Stimulated activated CD4-positive, alpha-beta T cell treated with anti-CD3 and anti-CD28 coated beads, Interleukin-15, amount 100 ng/mL, for 1 hour (primary cell): Measurements from ENCODE around the gene ZNF652.
A peak's percentile ranks its signal among the peaks of the same experiment; 100 is the strongest.
"Not testable (repeated sequence)": the region's sequence is repeated elsewhere in the genome, so short reads cannot be mapped to it uniquely, and the experiment has no call there.

Experiments used
- DNase-seq, 2 donors: peaks; one replicate each; pipeline ENCODE4 v3.0.0-alpha.2; 2020; ENCODE audit warnings: low read depth in 1 of 2, low spot score in 1 of 2

The ZNF652 gene

DNA sequence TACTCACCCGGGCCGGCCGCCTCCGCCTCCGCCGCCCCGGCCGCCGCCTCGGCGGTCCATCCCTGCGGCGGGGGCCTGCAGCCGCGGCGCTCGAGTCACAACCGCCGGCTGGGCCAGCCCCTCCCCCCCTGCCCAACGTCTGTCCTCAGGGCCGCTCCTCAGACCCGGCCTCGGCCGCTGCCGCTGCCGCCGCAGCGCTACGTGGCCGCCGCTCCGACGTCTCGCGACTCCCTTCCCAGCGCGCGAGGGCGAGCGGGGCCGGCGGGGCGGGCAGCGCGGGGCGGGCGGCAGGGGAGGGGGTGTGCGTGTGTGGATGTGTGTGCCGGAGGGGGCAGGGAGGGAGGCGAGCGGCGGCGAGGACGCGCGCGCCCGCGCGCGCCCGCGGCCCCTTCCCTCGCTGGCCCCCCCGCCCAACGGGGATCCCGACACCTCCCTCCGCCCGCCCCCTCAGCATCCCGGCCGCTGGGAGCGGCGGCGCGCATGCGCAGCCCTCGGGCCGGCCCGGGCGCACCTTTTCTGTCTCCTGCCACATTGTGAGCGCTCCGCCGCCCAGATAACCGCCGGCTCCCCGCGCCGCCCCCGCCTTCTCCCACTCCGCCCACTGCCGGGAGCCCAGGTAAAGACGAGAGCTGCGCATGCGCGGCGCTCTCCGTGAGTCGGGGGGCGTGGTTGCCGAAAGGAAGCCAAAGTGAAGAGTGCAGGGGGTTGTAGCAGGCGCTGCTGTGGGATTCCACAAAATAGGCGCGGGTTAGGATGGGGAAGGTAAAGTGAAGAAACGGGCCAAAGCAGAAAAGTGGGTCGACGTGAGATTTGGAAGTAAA, at the start of gene ZNF652:
TSS of gene ZNF652 (minus strand) at position 349 of the 821 bp plus-strand sequence. CDS start 44,525 bp downstream, outside the sequence.
- peak; percentile 79 to 95 for DNase-seq

DNA sequence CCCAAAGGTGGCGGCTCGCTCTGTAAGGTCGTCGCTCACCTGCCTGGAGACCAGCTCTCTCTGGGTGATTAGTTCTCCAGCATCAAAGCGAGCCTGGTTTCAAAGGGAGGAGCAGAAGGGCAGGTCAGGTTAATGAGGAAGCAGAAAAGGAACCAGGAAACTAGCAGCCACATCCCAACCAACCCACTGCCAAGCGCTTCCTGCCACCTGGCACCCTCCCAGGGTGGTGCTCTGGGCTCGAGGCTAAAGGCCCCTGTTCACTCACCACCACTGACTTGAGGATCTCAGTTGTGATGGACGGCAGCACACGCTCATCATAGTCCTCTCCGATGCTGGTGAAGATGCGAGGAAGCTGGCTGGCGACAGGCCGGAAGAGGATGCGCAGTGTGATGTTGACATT, 47.0 kb upstream of the ZNF652 start:
- DNase-seq: no peak

DNA sequence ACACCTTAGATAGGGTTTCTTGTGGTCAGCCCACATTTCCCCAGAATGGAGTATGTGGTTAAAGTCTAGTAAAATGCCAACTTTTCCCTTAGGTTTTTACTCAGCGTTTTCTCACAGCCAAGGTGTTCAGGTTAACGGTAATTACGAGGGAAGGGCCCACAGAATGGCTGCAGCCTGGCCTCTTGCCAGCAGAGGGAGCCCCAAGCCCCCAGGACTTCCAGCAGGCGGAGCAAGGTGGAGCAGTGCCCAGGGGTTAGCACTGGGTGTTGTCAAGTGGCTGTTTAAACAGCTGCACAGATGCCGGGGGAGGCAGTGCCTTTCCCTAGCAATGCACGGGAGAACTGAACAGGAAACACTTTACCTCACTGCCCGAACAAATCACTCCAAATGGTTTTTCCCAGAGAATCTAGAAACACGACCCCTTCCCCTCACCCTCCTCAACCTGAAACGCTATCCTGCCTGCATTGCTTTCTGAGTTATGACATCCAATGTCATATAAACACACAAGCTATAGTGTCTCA, 46.0 kb upstream of the ZNF652 start:
- DNase-seq: peak; percentile 65 to 79

DNA sequence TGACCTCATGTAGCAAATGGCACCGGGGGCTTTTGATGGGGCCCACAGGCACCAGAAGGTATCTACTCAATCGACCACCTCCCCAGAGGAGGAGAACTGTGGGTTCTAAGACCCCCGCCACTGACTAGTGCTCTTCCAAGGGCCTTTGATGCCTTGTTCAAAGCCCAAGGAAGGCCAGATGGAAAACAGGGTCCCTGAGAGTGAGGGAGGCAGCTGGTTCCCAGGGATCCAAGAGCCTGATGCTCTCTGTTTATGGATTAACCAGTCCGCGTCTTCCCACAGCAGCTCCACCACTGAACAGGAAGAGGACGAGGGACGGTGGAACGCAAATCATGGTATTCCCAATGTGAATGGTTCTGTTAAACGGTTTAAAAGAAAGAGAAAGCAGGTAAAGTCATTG, 45.0 kb upstream of the ZNF652 start:
- no peak for DNase-seq

DNA sequence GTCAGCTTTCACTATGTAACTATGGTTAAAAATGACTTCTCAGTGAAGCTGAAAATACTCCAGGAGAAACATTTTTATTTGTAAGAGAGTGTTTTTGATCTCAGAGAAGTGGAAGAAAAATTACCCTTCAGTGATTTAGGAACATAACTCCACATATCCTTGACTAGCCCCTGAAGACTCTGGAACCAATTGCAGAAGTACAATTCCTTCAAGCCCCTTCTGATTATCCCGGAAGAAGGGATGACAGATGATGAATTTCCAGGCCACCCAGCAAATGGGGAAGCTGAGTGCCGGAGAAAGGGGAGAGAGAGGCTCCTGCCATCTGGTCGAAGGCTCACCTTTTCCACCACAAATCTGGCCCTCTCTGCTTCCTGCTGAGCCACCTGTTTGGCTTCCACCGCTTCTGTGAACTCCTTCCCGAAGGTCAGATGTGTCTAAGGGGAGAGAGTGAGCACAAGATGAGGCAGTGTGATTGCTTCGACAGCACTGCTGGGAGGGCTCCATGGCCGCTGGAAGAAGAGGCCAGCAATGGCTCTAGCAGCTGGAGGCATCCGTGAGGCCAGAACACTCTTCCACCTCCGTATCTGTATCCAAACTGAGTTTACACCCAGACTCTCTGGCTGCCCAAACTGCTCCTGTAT, 44.5 kb upstream of the ZNF652 start:
- DNase-seq: no peak

DNA sequence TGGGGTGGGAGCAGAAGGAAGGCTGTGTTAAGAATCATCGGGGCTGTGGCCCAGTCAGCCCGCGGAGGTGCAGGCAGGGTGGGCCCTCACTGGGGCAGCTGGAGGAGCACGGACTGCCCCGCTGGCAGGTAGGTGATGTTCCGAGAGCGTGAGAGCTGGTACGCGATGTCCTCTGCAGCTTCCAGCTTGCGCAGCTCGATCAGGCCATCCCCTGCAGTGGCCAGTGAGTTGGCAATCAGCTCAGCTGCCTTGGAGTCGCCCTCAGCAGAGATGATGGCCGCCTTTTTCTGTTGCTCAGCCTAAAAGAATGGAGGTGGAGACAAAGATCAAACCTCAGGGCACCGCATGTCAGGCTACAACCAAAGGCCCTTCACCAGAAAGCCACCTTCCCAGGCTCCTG, 42.9 kb upstream of the ZNF652 start:
- DNase-seq: no peak

DNA sequence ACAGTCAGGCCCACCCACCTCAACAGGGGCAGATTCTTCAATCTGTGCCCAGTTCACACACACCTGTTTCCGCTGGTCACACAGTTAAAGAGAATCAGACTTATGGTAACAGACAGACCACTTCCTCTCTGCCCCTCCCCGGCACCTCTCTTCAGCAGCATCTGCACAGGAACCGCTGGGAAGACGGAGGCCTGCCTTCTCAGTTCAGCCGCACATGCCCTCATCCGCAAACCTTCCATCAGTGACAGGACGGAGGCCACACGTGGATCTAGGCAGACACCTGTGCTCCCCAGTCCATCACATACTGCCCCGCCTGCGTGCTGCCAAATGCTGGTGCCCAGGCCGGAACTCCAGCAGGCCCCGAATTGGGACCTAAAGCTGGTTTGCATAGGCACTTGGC, 42.3 kb upstream of the ZNF652 start:
- DNase-seq: no peak

DNA sequence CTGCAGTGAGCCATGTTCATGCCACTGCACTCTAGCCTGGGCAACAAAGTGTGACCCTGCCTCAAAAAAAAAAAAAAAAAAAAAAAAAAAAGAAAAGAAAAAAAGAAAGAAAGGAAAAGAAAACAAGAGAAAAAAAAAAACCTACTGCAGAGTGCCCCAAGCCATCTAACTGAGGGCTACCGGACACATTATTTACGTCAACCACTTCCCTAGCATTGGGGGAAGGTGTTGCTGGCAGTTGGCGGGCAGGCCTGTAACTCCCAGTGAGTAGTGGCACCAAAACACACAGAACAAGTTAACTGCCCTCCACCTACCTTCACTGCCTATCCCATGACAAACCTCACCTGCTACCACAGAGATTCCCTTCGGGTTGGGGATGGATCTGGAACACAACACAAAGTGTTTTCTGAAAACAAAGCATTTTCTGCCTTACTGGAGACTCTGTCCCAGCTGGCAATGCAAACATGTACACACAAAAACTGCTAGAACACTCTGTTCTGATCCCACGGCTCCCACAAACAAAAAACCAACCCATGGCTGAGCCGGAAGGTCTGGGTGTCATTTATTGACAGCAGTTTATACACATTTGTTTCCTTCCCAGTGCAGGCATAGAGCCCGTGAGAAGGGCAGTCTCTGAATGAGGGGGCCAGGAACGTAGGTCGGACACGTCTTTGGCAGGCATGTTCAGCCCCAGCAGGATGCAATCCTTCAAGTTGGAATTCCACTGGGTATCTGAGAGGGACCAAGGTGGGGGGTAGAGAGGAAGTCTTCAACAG, 41.7 kb upstream of the ZNF652 start:
- DNase-seq: no peak

DNA sequence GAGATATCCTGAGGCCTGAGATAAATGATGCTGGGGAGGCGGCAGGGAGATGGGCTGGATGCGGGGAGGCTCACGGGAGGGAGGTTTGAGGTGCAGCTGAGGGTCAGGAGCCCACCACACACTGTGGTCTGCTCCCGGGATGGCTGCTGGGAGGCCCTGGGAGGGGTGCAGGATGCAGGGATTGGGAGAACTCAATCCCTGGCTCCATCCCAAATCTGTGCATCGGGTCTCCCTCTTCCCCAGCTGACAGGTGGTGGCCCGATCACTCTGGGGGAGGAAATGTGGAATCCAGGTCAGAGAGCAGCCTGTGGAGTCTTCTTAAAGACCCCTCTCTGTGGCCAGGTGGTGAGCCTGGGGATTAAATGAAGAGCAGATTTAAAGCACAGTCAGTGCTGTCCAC, 40.7 kb upstream of the ZNF652 start:
- DNase-seq: no peak

DNA sequence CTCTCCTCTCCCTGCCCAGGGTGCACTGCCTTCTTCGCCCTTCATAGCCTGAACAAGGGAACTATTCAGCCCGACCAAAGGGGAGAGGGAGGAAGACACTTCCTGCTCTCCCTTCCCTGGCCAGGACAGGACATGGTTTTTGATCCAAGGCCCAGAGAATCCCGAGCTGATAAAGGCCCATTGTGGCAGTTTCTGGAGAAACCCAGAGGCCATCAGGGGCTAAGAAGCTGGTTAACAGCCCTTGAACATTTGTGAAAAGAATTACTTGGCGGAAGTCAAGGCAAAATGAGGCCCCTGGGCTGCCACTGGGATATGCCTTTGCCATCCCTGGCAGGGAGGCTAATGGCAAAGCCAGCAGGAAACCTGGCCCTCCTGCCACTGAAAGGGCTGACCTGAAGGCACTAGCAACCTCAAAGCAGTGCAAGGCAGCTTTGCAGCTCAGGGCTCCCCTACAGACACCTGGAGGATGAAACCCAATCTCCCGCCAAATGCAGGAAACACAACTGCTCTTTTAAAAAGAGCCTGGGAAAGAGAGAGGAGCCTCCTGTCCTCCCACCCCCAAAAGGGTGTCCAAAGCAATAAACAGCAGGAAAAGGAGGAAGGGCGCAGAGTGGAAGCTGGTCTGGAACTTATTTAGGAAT, 40.0 kb upstream of the ZNF652 start:
- no peak for DNase-seq

DNA sequence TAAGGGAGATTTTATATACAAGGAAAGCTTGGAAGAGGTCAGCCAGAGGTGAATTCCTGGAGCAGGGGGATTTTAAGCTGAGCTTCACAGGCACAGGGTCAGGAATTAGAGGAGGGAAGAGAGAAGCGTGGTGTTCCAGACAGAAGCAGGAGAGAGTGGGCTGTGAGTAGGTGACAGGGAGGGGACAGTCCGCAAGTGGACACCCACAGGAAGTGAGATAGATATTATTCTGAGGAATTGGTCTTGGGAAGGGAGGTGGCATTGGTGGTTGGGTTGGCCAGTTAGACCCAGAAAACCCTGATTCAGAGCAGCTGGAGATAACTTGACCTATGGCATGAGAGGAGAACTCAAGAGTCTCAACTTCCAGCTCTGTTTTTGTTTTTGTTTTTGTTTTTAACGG, 37.9 kb upstream of the ZNF652 start:
- DNase-seq: no peak

DNA sequence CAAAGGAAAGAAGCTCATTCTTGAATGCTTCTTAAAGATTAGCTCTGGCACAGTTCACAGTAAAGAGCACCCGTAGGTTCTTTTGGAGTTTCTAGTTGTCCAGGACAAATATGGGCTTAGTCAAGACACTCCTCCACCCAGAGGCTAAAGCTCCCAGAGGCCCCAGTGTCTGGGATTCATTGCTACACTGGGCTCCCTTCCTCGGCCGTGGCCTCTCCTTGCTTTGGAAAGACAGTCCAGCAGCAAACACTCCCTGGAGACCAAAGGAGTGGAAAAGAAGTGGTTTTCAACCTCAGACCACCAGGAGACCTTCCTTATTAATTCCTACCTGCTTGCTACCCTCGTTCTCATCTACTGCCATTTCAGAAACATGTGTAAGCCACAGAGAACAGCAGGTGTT, 35.5 kb upstream of the ZNF652 start:
- no peak for DNase-seq

DNA sequence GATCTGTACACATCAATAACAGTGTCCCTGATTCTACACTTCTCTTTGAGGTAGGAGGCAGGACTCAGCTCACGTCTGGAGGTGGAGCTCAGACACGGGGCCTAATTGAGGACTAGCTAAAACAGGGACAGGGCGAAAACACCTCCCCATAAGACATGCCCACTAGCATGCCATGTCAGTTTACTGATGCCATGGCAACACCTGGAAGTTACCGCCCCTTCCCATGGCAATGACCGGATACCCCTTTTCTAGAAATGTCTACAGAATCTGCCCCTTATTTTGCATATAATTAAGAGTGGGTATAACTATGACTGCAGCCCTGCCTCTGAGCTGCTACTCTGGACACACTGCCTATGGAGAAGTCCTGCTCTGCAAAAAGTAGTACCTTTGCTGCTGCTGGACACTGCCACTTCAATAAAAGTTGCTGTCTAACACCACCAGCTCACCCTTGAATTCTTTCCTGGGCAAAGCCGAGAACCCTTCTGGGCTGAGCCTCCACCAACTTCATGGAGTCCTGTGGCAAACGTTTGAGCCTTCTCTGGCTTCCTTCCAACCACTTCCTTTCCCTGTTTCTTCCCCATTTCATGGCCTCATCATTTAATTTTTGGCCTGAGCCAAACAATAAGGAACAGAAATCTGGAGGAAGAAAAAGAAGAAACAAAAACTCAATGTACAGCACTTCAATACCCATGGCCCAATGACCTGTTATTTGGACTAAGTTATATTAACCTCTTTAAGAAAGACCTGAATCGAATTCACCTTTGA, 31.6 kb upstream of the ZNF652 start:
- DNase-seq: no peak

DNA sequence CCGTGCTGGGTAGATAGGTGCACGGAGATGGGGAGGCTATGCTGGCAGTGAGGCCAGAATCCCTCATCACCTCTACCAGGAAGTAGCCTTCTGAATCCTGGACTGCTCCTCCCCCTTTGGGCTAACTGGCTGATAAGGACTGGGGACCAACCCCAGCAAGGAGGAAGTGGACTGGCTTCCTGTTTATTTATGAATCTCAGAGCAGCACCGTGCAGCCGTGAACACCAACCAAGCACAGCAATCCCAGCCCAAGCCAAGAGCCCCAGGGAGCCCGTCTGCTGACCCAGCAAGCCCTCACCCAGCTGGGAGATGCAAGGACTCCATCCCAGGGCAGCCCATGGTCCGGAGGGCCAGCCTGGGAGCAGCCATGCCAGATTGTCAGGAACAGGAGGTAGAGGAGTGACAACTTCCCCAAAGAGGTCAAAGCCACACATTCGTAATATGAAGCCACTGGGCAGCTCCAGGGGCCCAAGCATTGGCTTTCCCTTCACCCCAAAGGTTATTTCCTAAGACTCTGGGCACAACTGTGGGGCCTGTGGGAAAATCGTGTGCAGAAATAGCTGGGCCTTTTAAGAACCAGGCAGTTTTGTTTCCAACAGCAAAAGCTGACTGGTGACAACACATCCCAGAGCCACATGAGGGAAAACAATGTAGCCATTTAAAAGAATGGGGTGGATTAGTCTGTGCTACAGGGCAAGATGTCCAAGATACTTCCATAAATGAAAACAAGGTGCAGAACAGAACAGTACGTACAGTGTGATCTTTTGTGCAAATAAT, 28.7 kb upstream of the ZNF652 start:
- DNase-seq: no peak

DNA sequence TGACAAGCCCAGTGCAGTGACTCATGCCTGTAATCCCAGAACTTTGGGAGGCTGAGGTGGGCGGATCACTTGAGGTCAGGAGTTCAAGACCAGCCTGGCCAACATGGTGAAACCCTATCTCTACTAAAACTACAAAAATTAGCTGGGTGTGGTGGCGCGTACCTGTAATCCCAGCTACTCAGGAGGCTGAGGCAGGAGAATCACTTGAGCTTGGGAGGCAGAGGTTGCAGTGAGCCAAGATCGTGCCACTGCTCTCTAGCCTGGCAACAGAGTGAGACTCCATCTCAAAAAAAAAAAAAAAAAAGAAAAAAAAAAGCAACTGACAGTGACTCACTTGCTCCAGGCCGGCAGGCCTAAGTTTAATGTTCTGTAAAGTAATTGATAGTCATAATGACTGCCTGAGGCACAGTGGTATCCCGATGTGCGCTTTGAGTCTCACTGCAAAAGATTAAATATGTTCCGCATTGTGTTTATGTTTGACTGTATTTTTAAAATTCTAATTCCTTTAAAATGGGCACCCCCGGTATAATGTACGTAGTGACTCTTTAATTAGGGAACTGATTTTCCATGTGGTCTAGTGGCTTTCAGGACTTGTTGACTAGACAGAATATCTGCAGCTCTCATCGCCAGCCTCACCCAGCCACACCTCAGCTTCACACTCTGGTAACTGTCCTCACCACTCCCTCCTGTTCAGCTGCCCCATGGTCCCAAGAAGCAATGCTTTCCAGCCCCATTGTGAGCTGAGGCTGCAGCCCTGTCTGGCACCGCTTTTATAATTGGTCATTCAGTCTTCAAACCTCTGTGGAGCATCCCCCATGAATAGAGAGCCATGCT, 27.7 kb upstream of the ZNF652 start:
- not testable (repeated sequence) for DNase-seq

DNA sequence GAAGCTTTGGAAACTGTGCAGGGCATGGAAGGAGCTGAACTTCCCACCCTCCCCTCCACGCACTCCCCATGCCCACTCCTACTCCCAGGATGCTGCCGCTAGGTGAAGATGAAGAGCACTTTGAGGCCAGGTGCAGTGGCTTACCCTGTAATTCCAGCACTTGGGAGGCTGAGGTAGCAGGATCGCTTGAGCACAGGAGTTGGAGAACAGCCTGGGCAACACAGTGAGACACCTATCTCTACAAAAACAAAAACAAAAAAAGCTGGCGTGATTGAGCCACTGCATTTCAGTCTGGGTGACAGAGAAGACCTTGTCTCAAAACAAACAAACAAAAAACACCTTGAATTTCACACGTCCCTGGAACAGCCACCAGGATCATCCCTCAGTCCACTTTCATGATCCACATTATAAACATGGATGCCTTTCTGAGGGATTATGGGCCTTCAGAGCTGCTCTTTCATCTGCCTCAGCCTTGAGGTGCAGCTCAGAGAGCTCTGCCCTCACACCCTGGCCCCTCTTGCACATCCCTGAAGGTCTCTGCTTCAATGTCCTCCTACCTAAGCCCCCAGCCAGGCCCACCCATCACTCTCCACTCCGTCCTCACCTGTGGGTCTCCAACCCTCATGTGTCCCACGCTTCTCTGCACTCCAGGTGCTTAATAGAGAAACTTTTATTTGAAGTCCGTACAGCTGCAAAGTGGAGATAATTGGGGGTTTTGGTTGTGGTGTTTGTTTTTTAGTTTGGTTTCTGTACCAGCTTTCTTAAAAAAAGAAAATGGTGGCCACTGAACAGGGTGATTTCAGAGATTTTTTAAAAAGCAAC, 26.9 kb upstream of the ZNF652 start:
- DNase-seq: no peak

DNA sequence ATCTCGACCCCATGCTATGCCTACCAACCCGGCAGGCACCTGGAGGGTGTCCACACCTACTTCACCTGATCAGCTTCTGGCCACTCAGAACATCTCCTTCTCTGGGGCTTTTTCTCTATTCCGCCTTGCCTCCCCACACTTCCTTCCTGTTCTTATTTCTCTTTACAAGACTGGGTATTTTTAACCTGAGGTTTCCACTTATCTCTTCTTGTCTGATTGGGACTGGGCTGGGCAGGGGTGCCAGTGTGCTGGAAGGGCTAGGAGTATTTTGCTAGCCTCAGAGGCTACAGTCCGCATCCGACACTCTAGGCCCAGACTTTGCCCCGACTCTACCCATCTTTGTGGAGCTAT, 26.2 kb upstream of the ZNF652 start:
- peak in 1 of 2 donors; percentile 4 for DNase-seq
